ENCODE measurements around the gene MMUT. TPM values are rescaled to one million over a fixed set of nuclear protein-coding genes. Genes with fewer than 3 reads are reported as not detected.

The MMUT gene
- total RNA-seq, 3 donors from 2014 or later (not counting 1 experiment from before 2014, with no cell fraction given): 6.0 to 7.2 (median 7.1) TPM

DNA sequence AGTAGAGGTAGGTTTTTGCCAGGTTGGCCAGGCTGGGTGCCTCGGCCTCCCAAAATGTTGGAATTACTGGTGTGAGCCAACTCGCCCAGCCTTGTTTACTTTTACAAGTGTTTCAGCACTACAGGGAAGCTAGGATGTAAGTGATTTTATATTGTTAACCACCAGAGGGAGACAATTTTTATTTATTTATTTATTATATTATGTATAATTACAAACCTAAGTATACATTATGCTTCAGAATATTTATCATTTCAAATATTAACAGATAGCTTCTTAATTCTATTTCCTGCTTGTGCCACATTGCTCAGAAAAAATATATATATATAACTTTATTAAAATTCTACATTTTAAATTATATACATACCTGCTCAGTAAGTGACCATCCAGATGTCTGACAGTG is 9.8 kb downstream of the MMUT start:
- DNase-seq (no peak), ATAC-seq (no peak)
- no peak overlapping the region for H3K27ac ChIP-seq (ENCODE audit: low read length)
- intact Hi-C loops (cut with micrococcal nuclease): no loop called here
- H3K4me3 ChIP-seq (ENCODE audit: low read length): no peak overlapping the region
- H3K9me3 Mint-ChIP-seq: no peaks in the 10 kb centered on the region
- peaks cover 39% of the 10 kb centered on the region for H3K36me3 ChIP-seq (ENCODE audit: control insufficient read depth, insufficient read depth, low read length)
- TF ChIP-seq, protein P1, sequence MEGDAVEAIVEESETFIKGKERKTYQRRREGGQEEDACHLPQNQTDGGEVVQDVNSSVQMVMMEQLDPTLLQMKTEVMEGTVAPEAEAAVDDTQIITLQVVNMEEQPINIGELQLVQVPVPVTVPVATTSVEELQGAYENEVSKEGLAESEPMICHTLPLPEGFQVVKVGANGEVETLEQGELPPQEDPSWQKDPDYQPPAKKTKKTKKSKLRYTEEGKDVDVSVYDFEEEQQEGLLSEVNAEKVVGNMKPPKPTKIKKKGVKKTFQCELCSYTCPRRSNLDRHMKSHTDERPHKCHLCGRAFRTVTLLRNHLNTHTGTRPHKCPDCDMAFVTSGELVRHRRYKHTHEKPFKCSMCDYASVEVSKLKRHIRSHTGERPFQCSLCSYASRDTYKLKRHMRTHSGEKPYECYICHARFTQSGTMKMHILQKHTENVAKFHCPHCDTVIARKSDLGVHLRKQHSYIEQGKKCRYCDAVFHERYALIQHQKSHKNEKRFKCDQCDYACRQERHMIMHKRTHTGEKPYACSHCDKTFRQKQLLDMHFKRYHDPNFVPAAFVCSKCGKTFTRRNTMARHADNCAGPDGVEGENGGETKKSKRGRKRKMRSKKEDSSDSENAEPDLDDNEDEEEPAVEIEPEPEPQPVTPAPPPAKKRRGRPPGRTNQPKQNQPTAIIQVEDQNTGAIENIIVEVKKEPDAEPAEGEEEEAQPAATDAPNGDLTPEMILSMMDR (IDR thresholded peaks at IDR 0.05): peak; percentile 16
- peaks cover 4% of the 10 kb centered on the region for H3K36me3 Mint-ChIP-seq
- H3K4me1 ChIP-seq (ENCODE audit: control insufficient read depth, insufficient read depth, low read length): no peaks in the 10 kb centered on the region
- 96% methylated on average over 2 of the region's 2 CpGs for whole genome bisulfite sequencing (ENCODE audit: insufficient coverage)
- H3K27me3 Mint-ChIP-seq (ENCODE audit: low read depth in 2 of 2): no peaks in the 10 kb centered on the region
- peaks cover 0 to 13% of the 10 kb centered on the region in 2 donors for H3K4me1 Mint-ChIP-seq
- no peak overlapping the region for H3K27ac Mint-ChIP-seq
- H3K4me3 Mint-ChIP-seq: no peak overlapping the region
- no peaks in the 10 kb centered on the region for H3K9me3 ChIP-seq (ENCODE audit: control insufficient read depth, insufficient read depth, low read length)
- H3K27me3 ChIP-seq (ENCODE audit: control insufficient read depth, insufficient read depth, low read length): no peaks in the 10 kb centered on the region

DNA sequence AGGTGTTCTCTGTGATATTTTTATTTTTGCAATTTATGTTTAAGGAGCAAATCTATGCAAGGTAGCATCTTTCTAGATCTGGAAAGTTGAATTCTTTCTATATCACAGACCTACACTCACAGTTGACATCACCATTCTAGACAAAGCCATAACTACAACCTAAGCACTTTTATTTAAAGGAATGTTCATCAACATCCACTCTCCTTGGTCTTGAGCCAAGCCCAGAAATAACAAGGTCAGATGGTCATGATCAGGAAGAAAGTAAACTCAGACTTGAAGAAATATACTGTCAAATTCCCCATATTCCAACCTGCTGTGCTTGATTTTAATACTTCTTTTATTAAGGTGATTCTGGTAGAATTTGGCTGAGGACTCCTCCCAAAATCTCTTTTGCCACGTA is 32.2 kb downstream of the MMUT start:
- Histone ChIP-seq H3K27ac (ENCODE audit: low read length) (no peak overlapping the region), H3K4me1 (ENCODE audit: control insufficient read depth, insufficient read depth, low read length) (no peaks in the 10 kb centered on the region), H3K4me3 (ENCODE audit: low read length) (no peak overlapping the region), H3K36me3 (ENCODE audit: control insufficient read depth, insufficient read depth, low read length) (peaks cover 35% of the 10 kb centered on the region), H3K27me3 (ENCODE audit: control insufficient read depth, insufficient read depth, low read length) (no peaks in the 10 kb centered on the region), H3K9me3 (ENCODE audit: control insufficient read depth, insufficient read depth, low read length) (no peaks in the 10 kb centered on the region)
- intact Hi-C loops (cut with micrococcal nuclease): no loop called here
- no CpG with 5 or more reads among the region's 1 CpG for WGBS (ENCODE audit: insufficient coverage)
- Mint-ChIP-seq H3K4me3 (no peak overlapping the region), H3K36me3 (peaks cover 17% of the 10 kb centered on the region), H3K4me1 (no peaks in the 10 kb centered on the region), H3K27ac (no peak overlapping the region), H3K27me3 (ENCODE audit: low read depth in 2 of 2) (no peaks in the 10 kb centered on the region), H3K9me3 (no peaks in the 10 kb centered on the region)
- DNase-seq: no peak
- TF ChIP-seq, protein P1 (IDR thresholded peaks at IDR 0.05): no peak
- ATAC-seq: no peak

DNA sequence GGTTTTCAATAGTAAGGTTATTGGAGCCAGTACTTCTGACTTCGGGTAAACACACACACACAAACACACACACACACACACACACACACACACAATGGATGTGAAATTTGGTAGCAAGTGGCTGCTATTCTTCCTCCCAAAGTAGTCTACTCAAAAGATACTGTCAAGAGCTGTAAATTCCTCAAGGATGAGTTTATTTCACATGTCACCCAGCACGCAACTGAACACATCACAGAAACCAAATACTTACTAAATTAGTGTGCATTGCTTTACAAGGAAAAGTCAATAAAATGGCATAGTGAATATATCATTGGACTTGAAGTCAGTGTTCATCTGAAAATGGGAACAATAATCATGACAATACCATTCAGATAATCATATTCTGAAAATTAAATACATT is 32.9 kb downstream of the MMUT start:
- Mint-ChIP-seq H3K27ac (no peak overlapping the region), H3K4me3 (no peak overlapping the region), H3K36me3 (peaks cover 11% of the 10 kb centered on the region), H3K27me3 (ENCODE audit: low read depth in 2 of 2) (no peaks in the 10 kb centered on the region), H3K9me3 (no peaks in the 10 kb centered on the region), H3K4me1 (no peaks in the 10 kb centered on the region)
- Histone ChIP-seq H3K4me1 (ENCODE audit: control insufficient read depth, insufficient read depth, low read length) (no peaks in the 10 kb centered on the region), H3K4me3 (ENCODE audit: low read length) (no peak overlapping the region), H3K27ac (ENCODE audit: low read length) (no peak overlapping the region), H3K36me3 (ENCODE audit: control insufficient read depth, insufficient read depth, low read length) (peaks cover 29% of the 10 kb centered on the region), H3K27me3 (ENCODE audit: control insufficient read depth, insufficient read depth, low read length) (no peaks in the 10 kb centered on the region), H3K9me3 (ENCODE audit: control insufficient read depth, insufficient read depth, low read length) (no peaks in the 10 kb centered on the region)
- DNase-seq (no peak), ATAC-seq (no peak)
- TF ChIP-seq, protein P1 (IDR thresholded peaks at IDR 0.05): no peak
- intact Hi-C loops (cut with micrococcal nuclease): no loop called here
- 57% methylated on average over 2 of the region's 2 CpGs for WGBS (ENCODE audit: insufficient coverage)

DNA sequence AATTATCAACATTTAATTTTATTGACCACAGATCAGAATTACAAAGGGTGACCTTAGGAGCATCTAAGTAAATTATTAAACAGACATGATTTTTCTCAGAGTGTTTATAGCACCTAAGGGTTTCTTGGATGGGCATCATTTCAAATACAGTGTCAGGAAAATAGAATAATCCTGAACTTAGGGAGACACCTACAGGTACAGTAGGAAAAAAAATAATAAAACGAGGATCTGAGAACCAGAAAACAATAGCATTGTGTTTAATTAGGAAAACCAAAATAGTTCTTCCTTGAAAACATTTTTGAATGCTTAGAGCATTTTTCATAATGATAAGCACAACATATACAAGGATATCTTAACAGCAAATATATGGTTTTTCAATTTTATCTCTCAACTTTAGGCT is 39.2 kb downstream of the MMUT start:
- Histone ChIP-seq H3K4me1 (ENCODE audit: control insufficient read depth, insufficient read depth, low read length) (no peaks in the 10 kb centered on the region), H3K36me3 (ENCODE audit: control insufficient read depth, insufficient read depth, low read length) (no peaks in the 10 kb centered on the region), H3K27ac (ENCODE audit: low read length) (no peak overlapping the region), H3K9me3 (ENCODE audit: control insufficient read depth, insufficient read depth, low read length) (no peaks in the 10 kb centered on the region), H3K4me3 (ENCODE audit: low read length) (no peak overlapping the region), H3K27me3 (ENCODE audit: control insufficient read depth, insufficient read depth, low read length) (no peaks in the 10 kb centered on the region)
- TF ChIP-seq, protein P1 (IDR thresholded peaks at IDR 0.05): no peak
- Mint-ChIP-seq H3K27me3 (ENCODE audit: low read depth in 2 of 2) (no peaks in the 10 kb centered on the region), H3K36me3 (no peaks in the 10 kb centered on the region), H3K27ac (no peak overlapping the region), H3K4me3 (no peak overlapping the region), H3K9me3 (no peaks in the 10 kb centered on the region), H3K4me1 (no peaks in the 10 kb centered on the region)
- ATAC-seq (no peak), DNase-seq (no peak)
- intact Hi-C loops (cut with micrococcal nuclease): no loop called here
- WGBS (ENCODE audit: insufficient coverage): no CpG with 5 or more reads among the region's 1 CpG

Data from natural killer cell (primary cell).